Measurements from ENCODE around the gene SMIM23. TPM values are rescaled to one million over a fixed set of nuclear protein-coding genes. Genes with fewer than 3 reads are reported as not detected.

SMIM23 gene
- total and polyA plus RNA-seq, 10 of the 15 experiments (the other 5 are each of a cell fraction or from before 2014, with no cell fraction given), result not detected

DNA sequence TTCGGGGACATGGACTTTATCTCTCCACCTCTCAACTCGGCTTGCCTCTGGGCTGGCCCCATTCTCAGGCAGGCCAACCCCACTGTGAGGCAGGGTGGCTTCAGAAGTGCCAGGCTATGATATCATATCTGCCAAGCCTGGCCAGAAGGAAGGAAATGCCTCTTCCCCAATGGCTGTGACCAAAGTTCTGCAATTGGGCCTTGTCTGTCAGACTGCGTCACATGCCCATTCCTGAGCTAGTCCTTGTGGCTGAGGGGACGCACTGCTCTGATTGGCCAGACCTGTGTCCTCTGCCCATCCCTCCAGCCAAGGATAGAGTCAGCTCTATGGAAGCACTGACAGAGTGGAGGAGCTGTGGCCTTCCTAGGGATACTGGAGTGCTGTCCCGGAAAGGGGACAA is 11.9 kb downstream of the SMIM23 start:
- TF ChIP-seq PML (IDR thresholded peaks at IDR 0.05; ENCODE audit: low read length), result no peak
- TF ChIP-seq NFYA (IDR thresholded peaks at IDR 0.05; ENCODE audit: borderline replicate concordance, low read depth, low read length), result no peak
- no peak for TF ChIP-seq ZNF217 (IDR thresholded peaks at IDR 0.05)
- no peak for TF ChIP-seq EGR1 (IDR thresholded peaks at IDR 0.05; ENCODE audit: borderline replicate concordance in 1 of 2, low read depth in 2 of 2, low read length in 2 of 2)
- no peak for TF ChIP-seq DPF2 (IDR thresholded peaks at IDR 0.05)
- TF ChIP-seq NRF1 (conservative IDR thresholded peaks at IDR 0.05; ENCODE audit: low read depth, low read length), result no peak
- TF ChIP-seq, protein P1, sequence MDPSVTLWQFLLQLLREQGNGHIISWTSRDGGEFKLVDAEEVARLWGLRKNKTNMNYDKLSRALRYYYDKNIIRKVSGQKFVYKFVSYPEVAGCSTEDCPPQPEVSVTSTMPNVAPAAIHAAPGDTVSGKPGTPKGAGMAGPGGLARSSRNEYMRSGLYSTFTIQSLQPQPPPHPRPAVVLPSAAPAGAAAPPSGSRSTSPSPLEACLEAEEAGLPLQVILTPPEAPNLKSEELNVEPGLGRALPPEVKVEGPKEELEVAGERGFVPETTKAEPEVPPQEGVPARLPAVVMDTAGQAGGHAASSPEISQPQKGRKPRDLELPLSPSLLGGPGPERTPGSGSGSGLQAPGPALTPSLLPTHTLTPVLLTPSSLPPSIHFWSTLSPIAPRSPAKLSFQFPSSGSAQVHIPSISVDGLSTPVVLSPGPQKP (IDR thresholded peaks at IDR 0.05; ENCODE audit: low read depth, low read length), result no peak
- DNase-seq (ENCODE audit: low read depth, low spot score) (no peak), FAIRE-seq (no peak), ATAC-seq (no peak)
- no peaks in the 10 kb centered on the region for H3K4me1 ChIP-seq (ENCODE audit: control insufficient read depth, insufficient read depth, low read length)
- no peaks in the 10 kb centered on the region for H3K79me2 ChIP-seq (ENCODE audit: control insufficient read depth, insufficient read depth, low read length)
- ChIA-PET SMC1A (ENCODE audit: uncharacterized antibody, unreplicated experiment) (no interaction called here), RAD21 (ENCODE audit: unreplicated experiment) (no interaction called here), CTCF (interaction anchor here (0.7 kb wide), 1 partner anchor 1728 kb away, joined by 3 read pairs; no protein-coding TSS in a partner anchor), POLR2A (no interaction called here)
- 51% methylated on average over 5 of the region's 5 CpGs for WGBS (ENCODE audit: insufficient coverage, insufficient replicate concordance, low lambda C conversion rate, missing lambda C conversion rate)
- H3K9me3 ChIP-seq (replicated peaks; ENCODE audit: control insufficient read depth, insufficient read depth, low read length), result no peaks in the 10 kb centered on the region
- no peaks in the 10 kb centered on the region for H3K36me3 ChIP-seq (ENCODE audit: control insufficient read depth in 2 of 2, insufficient read depth in 2 of 2, low read length in 1 of 2)
- H3K27ac ChIP-seq (ENCODE audit: control insufficient read depth, insufficient read depth), result no peak overlapping the region
- H4K20me1 ChIP-seq (ENCODE audit: control insufficient read depth, insufficient read depth), result no peaks in the 10 kb centered on the region
- no peak overlapping the region for H3K9ac ChIP-seq (ENCODE audit: control insufficient read depth, insufficient read depth, low read length)
- no peak overlapping the region for H3K4me2 ChIP-seq (ENCODE audit: control insufficient read depth, insufficient read depth)
- in situ Hi-C loops (cut with MboI), result no loop called here
- no peak overlapping the region for H2AFZ ChIP-seq (ENCODE audit: control insufficient read depth, low read depth, low read length)
- intact Hi-C loops (cut with micrococcal nuclease; ENCODE audit: unreplicated experiment), result no loop called here
- BruUV-seq (replicated peaks), result no TSS peak
- no peaks in the 10 kb centered on the region for H3K27me3 ChIP-seq (replicated peaks in 1 of 2; ENCODE audit: control insufficient read depth in 2 of 2, insufficient read depth in 2 of 2, low read length in 1 of 2)
- no peak overlapping the region for H3K4me3 ChIP-seq

DNA sequence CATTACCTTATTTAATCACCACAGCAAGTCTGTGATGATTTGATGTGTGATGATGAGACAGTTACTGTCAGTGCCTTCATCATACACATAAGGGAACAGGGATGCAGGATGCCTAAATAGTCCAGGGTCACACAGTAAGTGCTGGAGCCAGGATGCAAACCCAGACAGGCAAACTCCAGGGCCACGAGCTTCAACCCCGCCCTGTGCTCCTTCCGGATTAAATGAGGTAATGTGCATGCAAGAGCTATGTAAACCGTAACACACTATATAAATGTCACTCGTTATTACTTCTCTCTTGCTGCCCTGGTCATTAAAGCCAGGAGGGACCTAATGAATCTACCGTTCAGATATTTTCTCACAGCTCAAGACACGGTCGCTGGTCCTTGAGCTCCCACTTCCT is 12.8 kb downstream of the SMIM23 start:
- FAIRE-seq, result no peak
- Histone ChIP-seq H3K79me2 (ENCODE audit: control insufficient read depth, insufficient read depth, low read length) (no peaks in the 10 kb centered on the region), H3K9ac (ENCODE audit: control insufficient read depth, insufficient read depth, low read length) (no peak overlapping the region), H3K9me3 (replicated peaks; ENCODE audit: control insufficient read depth, insufficient read depth, low read length) (no peaks in the 10 kb centered on the region), H3K4me3 (no peak overlapping the region), H3K27ac (ENCODE audit: control insufficient read depth, insufficient read depth) (no peak overlapping the region), H3K4me2 (ENCODE audit: control insufficient read depth, insufficient read depth) (no peak overlapping the region), H4K20me1 (ENCODE audit: control insufficient read depth, insufficient read depth) (no peaks in the 10 kb centered on the region), H3K4me1 (ENCODE audit: control insufficient read depth, insufficient read depth, low read length) (no peaks in the 10 kb centered on the region), H2AFZ (ENCODE audit: control insufficient read depth, low read depth, low read length) (no peak overlapping the region), H3K36me3 (ENCODE audit: control insufficient read depth in 2 of 2, insufficient read depth in 2 of 2, low read length in 1 of 2) (no peaks in the 10 kb centered on the region), H3K27me3 (replicated peaks in 1 of 2; ENCODE audit: control insufficient read depth in 2 of 2, insufficient read depth in 2 of 2, low read length in 1 of 2) (no peaks in the 10 kb centered on the region; a peak in 1 of 4 replicates)
- ChIA-PET CTCF (no interaction called here), RAD21 (ENCODE audit: unreplicated experiment) (no interaction called here), POLR2A (no interaction called here), SMC1A (ENCODE audit: uncharacterized antibody, unreplicated experiment) (no interaction called here)
- no TSS peak for BruUV-seq (replicated peaks)
- 10% methylated on average over 8 of the region's 8 CpGs for WGBS (ENCODE audit: insufficient coverage, insufficient replicate concordance, low lambda C conversion rate, missing lambda C conversion rate)
- ATAC-seq, result no peak
- in situ Hi-C loops (cut with MboI) (no loop called here), intact Hi-C loops (cut with micrococcal nuclease; ENCODE audit: unreplicated experiment) (no loop called here)
- no peak for DNase-seq (ENCODE audit: low read depth, low spot score)
- no peak for TF ChIP-seq CHD1 (IDR thresholded peaks at IDR 0.05; ENCODE audit: low read depth, low read length)
- no peak for TF ChIP-seq RB1 (IDR thresholded peaks at IDR 0.05; ENCODE audit: borderline replicate concordance)
- TF ChIP-seq, protein P2, sequence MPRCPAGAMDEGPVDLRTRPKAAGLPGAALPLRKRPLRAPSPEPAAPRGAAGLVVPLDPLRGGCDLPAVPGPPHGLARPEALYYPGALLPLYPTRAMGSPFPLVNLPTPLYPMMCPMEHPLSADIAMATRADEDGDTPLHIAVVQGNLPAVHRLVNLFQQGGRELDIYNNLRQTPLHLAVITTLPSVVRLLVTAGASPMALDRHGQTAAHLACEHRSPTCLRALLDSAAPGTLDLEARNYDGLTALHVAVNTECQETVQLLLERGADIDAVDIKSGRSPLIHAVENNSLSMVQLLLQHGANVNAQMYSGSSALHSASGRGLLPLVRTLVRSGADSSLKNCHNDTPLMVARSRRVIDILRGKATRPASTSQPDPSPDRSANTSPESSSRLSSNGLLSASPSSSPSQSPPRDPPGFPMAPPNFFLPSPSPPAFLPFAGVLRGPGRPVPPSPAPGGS (IDR thresholded peaks at IDR 0.05; ENCODE audit: borderline replicate concordance, insufficient read depth, low read depth, low read length, poor library complexity, severe bottlenecking), result no peak
- TF ChIP-seq GATAD2B (conservative IDR thresholded peaks at IDR 0.05; ENCODE audit: low read depth), result no peak
- TF ChIP-seq YY1 (IDR thresholded peaks at IDR 0.05; ENCODE audit: low read depth, low read length), result no peak
- no peak for TF ChIP-seq CHD4 (IDR thresholded peaks at IDR 0.05)
- TF ChIP-seq ZBED1 (IDR thresholded peaks at IDR 0.05; ENCODE audit: borderline replicate concordance), result no peak
- TF ChIP-seq POU2F2 (IDR thresholded peaks at IDR 0.05; ENCODE audit: borderline replicate concordance, low read depth, low read length), result no peak
- no peak for TF ChIP-seq BMI1 (IDR thresholded peaks at IDR 0.05; ENCODE audit: borderline replicate concordance)
- no peak for TF ChIP-seq HDAC2 (IDR thresholded peaks at IDR 0.05)
- TF ChIP-seq YBX1 (IDR thresholded peaks at IDR 0.05), result no peak
- TF ChIP-seq PML (IDR thresholded peaks at IDR 0.05; ENCODE audit: low read length), result no peak

Data from GM12878 (cell line).